ENCODE measurements around the gene VWA5B1. TPM values are rescaled to one million over a fixed set of nuclear protein-coding genes. Genes with fewer than 3 reads are reported as not detected.

Gene VWA5B1
- total RNA-seq, 2 experiments from 2014 or later = not detected

- H3K9me3 Mint-ChIP-seq = peaks cover 5% of the 10 kb centered on the region
- ChIA-PET CTCF (no interaction called here), POLR2A (no interaction called here)
- H3K27ac Mint-ChIP-seq = no peak overlapping the region
- H3K27me3 Mint-ChIP-seq = peaks cover 16% of the 10 kb centered on the region
- ATAC-seq (no peak), DNase-seq (no peak)
- no peaks in the 10 kb centered on the region for H3K4me1 Mint-ChIP-seq (ENCODE audit: low read depth)
- no peak overlapping the region for H3K4me3 Mint-ChIP-seq
- no peaks in the 10 kb centered on the region for H3K36me3 Mint-ChIP-seq (ENCODE audit: low read depth)
- intact Hi-C loops (cut with micrococcal nuclease) = no loop called here
- TF ChIP-seq, protein P1, sequence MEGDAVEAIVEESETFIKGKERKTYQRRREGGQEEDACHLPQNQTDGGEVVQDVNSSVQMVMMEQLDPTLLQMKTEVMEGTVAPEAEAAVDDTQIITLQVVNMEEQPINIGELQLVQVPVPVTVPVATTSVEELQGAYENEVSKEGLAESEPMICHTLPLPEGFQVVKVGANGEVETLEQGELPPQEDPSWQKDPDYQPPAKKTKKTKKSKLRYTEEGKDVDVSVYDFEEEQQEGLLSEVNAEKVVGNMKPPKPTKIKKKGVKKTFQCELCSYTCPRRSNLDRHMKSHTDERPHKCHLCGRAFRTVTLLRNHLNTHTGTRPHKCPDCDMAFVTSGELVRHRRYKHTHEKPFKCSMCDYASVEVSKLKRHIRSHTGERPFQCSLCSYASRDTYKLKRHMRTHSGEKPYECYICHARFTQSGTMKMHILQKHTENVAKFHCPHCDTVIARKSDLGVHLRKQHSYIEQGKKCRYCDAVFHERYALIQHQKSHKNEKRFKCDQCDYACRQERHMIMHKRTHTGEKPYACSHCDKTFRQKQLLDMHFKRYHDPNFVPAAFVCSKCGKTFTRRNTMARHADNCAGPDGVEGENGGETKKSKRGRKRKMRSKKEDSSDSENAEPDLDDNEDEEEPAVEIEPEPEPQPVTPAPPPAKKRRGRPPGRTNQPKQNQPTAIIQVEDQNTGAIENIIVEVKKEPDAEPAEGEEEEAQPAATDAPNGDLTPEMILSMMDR (IDR thresholded peaks at IDR 0.05) = no peak
Observed at GRCh38 chr1:20349561-20349960, 58.9 kb downstream of the VWA5B1 start.

GRCh38 chr1:20349971-20350370 is 59.3 kb downstream of the VWA5B1 start:
- Mint-ChIP-seq H3K36me3 (ENCODE audit: low read depth) (no peaks in the 10 kb centered on the region), H3K9me3 (peaks cover 5% of the 10 kb centered on the region), H3K4me3 (no peak overlapping the region), H3K27me3 (peaks cover 13% of the 10 kb centered on the region), H3K4me1 (ENCODE audit: low read depth) (no peaks in the 10 kb centered on the region), H3K27ac (no peak overlapping the region)
- ATAC-seq (no peak), DNase-seq (no peak)
- POLR2A ChIA-PET = no interaction called here
- intact Hi-C loops (cut with micrococcal nuclease) = no loop called here
- CTCF ChIA-PET = no interaction called here
- TF ChIP-seq, protein P1 (IDR thresholded peaks at IDR 0.05) = no peak

GRCh38 chr1:20350421-20350820 is 59.7 kb downstream of the VWA5B1 start:
- intact Hi-C loops (cut with micrococcal nuclease) = no loop called here
- TF ChIP-seq, protein P1 (IDR thresholded peaks at IDR 0.05) = no peak
- no peak overlapping the region for H3K4me3 Mint-ChIP-seq
- POLR2A ChIA-PET = no interaction called here
- no peak for DNase-seq
- CTCF ChIA-PET = no interaction called here
- no peak for ATAC-seq
- peaks cover 5% of the 10 kb centered on the region for H3K9me3 Mint-ChIP-seq
- no peaks in the 10 kb centered on the region for H3K4me1 Mint-ChIP-seq (ENCODE audit: low read depth)
- H3K27ac Mint-ChIP-seq = no peak overlapping the region
- H3K27me3 Mint-ChIP-seq = peaks cover 13% of the 10 kb centered on the region
- no peaks in the 10 kb centered on the region for H3K36me3 Mint-ChIP-seq (ENCODE audit: low read depth)

- Mint-ChIP-seq H3K27ac (no peak overlapping the region), H3K4me1 (ENCODE audit: low read depth) (peaks cover 3% of the 10 kb centered on the region), H3K27me3 (peaks cover 8% of the 10 kb centered on the region), H3K36me3 (ENCODE audit: low read depth) (no peaks in the 10 kb centered on the region), H3K9me3 (no peaks in the 10 kb centered on the region), H3K4me3 (no peak overlapping the region)
- ATAC-seq (no peak), DNase-seq (no peak)
- ChIA-PET CTCF (interaction anchor here (1.0 to 1.5 kb wide), 3 partner anchors 10 to 133 kb away, joined by 3 to 6 read pairs (median 4); no protein-coding TSS in a partner anchor), POLR2A (no interaction called here)
- TF ChIP-seq, protein P1 (IDR thresholded peaks at IDR 0.05) = no peak
- intact Hi-C loops (cut with micrococcal nuclease) = no loop called here
Observed at GRCh38 chr1:20351911-20352701, 61.4 kb downstream of the VWA5B1 start.

DNA sequence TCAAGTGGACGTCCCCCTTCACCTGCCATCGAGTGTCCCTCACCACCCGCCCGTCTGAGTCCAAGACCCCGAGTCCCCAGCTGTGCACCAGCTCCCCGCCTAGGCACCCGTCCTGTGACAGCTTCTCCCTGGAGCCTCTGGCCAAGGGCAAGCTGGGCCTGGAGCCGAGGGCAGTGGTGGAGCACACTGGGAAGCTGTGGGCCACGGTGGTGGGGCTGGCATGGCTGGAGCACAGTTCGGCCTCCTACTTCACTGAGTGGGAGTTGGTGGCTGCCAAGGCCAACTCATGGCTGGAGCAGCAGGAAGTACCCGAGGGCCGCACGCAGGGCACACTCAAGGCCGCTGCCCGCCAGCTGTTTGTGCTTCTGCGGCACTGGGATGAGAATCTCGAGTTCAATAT is 63.2 kb downstream of the VWA5B1 start:
- ChIA-PET CTCF (interaction anchor here (1.4 kb wide), 1 partner anchor 141 kb away, joined by 5 read pairs; no protein-coding TSS in a partner anchor), POLR2A (no interaction called here)
- DNase-seq (no peak), ATAC-seq (no peak)
- intact Hi-C loops (cut with micrococcal nuclease) = no loop called here
- H3K4me1 Mint-ChIP-seq (ENCODE audit: low read depth) = peaks cover 3% of the 10 kb centered on the region
- TF ChIP-seq, protein P1 (IDR thresholded peaks at IDR 0.05) = no peak
- no peak overlapping the region for H3K4me3 Mint-ChIP-seq
- peaks cover 17% of the 10 kb centered on the region for H3K27me3 Mint-ChIP-seq
- H3K27ac Mint-ChIP-seq = no peak overlapping the region
- no peaks in the 10 kb centered on the region for H3K9me3 Mint-ChIP-seq
- H3K36me3 Mint-ChIP-seq (ENCODE audit: low read depth) = no peaks in the 10 kb centered on the region
